ENCODE data around the gene NLGN1.

Gene NLGN1

DNA sequence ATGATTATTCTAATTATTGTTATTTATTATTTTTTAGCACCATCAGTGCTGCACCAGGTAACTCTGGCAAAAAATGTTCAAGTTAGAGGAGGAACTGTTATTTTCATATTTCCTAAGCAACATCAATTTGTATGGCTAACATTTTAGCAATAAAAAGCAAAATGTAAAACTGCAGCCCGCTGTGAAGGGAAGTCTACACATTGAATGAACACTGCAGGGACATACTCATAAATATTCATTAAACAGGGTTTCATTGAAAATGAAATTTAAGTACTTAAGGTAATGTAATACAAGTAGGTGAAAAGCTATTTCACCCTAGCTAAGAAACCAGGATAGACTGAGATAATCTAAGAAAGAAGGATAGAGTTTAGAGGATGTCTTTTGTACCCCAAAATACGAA, 532.7 kb downstream of the NLGN1 start:
- H3K27me3 Mint-ChIP-seq = no peaks in the 10 kb centered on the region
- DNase-seq (no peak), ATAC-seq (replicated peaks) (no peak)
- no peak overlapping the region for H3K27ac Mint-ChIP-seq
- no peaks in the 10 kb centered on the region for H3K36me3 Mint-ChIP-seq (ENCODE audit: insufficient read depth)
- no peaks in the 10 kb centered on the region for H3K4me1 Mint-ChIP-seq (ENCODE audit: low read depth in 2 of 2)
- peaks cover 6 to 7% of the 10 kb centered on the region in 2 donors for H3K9me3 Mint-ChIP-seq
- H3K4me3 Mint-ChIP-seq = no peak overlapping the region

DNA sequence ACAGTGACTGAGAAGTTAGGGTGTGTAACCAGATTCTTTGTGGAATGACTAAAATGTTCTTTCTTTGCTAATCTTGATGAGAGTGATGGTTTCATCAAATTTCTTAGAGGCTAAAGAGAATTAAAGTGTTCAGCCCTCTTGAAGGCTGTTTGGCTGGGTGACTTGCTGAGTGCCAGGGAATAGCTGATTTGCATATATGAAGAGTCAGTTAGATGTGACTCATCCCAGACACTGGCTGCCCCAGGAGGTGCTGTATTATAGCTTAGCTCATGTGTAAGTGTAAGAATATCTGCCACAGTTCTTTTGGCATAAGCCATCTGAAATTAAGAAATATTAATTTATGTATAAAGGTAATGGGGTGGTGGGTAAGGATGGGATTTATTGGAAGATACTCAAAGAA, 535.1 kb downstream of the NLGN1 start:
- Mint-ChIP-seq H3K27me3 (no peaks in the 10 kb centered on the region), H3K36me3 (ENCODE audit: insufficient read depth) (no peaks in the 10 kb centered on the region), H3K4me1 (ENCODE audit: low read depth in 2 of 2) (no peaks in the 10 kb centered on the region), H3K27ac (no peak overlapping the region), H3K9me3 (peaks cover 7 to 10% of the 10 kb centered on the region in 2 donors), H3K4me3 (no peak overlapping the region)
- DNase-seq (no peak), ATAC-seq (replicated peaks) (no peak)

DNA sequence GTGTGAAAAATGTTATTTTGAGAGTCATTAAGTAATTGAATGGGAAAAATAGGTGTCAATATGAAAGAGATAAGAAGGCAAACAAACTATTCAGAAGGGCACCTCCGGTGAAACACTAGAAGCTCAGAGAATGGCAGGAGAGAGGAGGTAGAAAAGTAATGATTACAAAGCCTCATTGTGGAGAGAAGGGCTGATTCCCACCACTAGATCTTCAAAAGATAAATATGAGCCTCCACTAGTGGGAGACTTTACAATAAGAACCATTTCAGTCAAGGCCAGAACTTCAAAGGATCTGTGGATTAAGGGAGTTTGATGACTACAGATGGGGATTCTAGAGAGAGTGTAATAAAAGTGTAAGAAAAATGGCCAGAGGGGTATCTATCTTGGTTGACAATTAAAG, 535.6 kb downstream of the NLGN1 start:
- Mint-ChIP-seq H3K4me3 (no peak overlapping the region), H3K4me1 (ENCODE audit: low read depth in 2 of 2) (no peaks in the 10 kb centered on the region), H3K36me3 (ENCODE audit: insufficient read depth) (no peaks in the 10 kb centered on the region), H3K27me3 (no peaks in the 10 kb centered on the region), H3K9me3 (peaks cover 7 to 10% of the 10 kb centered on the region in 2 donors), H3K27ac (no peak overlapping the region)
- DNase-seq (no peak), ATAC-seq (replicated peaks) (no peak)

DNA sequence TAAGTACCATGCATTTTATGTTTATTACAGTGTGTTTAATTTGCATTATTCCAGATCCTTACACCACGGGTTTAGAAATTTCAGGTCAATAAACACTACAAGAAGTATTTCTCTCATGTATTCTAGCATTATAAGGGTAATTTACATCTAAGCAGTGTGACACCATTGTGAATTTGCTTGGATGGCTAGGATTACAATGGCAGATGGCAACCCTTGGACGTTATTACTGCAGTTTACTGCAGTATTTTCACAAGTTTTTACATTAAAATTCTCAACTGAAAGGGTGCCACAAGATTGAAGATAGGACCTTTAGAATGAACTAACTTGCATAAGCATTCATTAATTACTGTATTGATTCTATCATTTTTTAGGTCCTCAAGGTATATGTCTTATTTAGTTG, 538.8 kb downstream of the NLGN1 start:
- no peaks in the 10 kb centered on the region for H3K36me3 Mint-ChIP-seq (ENCODE audit: insufficient read depth)
- no peak overlapping the region for H3K4me3 Mint-ChIP-seq
- no peaks in the 10 kb centered on the region for H3K4me1 Mint-ChIP-seq (ENCODE audit: low read depth in 2 of 2)
- H3K27me3 Mint-ChIP-seq = no peaks in the 10 kb centered on the region
- ATAC-seq (replicated peaks) = no peak
- H3K27ac Mint-ChIP-seq = no peak overlapping the region
- H3K9me3 Mint-ChIP-seq = peaks cover 4 to 9% of the 10 kb centered on the region in 2 donors
- no peak for DNase-seq

DNA sequence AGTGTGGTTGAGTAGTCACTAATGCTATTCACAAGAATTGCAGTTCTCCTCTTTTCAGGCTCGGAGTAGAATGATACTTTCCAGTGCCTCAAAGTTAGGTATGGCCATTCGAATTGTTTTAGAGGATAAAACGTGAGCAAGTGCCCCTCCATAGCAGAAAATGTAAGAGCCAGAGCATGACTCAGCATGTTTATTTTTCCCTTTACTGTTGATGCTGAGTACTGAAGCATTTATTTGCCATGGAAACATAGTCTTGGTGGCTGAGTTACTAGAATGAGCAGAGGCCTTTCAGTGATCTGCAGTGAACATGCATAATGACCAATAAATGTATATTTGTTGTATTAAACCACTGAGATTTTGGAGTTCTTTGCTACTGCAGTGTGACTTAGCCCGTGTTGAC, 540.6 kb downstream of the NLGN1 start:
- DNase-seq (no peak), ATAC-seq (replicated peaks) (no peak)
- Mint-ChIP-seq H3K4me1 (ENCODE audit: low read depth in 2 of 2) (no peaks in the 10 kb centered on the region), H3K4me3 (no peak overlapping the region), H3K27ac (no peak overlapping the region), H3K9me3 (peaks cover 0 to 3% of the 10 kb centered on the region in 2 donors), H3K36me3 (ENCODE audit: insufficient read depth) (no peaks in the 10 kb centered on the region), H3K27me3 (no peaks in the 10 kb centered on the region)

DNA sequence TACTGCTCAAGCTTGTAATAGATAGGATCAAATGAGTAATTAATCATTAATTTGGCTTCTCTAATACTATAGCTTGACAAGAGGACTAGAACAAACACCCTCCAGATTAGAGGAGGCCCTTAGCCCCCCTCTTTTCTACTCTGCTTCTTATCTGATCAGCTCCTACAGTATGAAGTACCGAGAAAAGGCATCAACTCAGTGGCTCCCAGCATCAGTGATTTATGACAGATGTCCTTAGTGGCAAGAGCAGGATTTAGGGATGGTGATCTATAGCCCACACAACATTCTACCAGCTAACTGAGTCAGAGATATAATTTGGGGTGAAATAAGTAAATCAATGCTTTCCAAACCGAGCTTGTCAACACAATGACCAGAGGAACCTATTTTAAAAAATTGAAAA, 541.1 kb downstream of the NLGN1 start:
- no peaks in the 10 kb centered on the region for H3K27me3 Mint-ChIP-seq
- no peak for DNase-seq

DNA sequence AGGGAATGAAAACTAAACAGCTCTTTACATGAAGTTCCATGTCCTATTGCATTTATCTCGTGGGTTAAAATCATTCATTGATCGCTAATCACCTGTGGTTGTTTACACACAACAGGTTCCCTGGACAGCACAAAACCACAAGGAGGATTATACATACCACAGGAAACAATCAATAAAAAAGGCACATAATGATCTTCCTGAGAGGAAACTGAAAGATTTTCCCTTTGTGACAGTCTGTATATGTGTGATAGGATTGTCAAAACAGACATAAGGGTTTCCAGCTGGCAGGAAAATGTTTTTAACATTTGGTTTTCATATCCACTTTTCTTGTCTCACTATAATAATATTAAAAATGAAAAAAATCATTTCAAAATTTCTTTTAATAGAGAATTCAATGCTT, 541.8 kb downstream of the NLGN1 start:
- Mint-ChIP-seq H3K36me3 (ENCODE audit: insufficient read depth) (no peaks in the 10 kb centered on the region), H3K27ac (no peak overlapping the region), H3K4me1 (ENCODE audit: low read depth in 2 of 2) (no peaks in the 10 kb centered on the region), H3K27me3 (no peaks in the 10 kb centered on the region), H3K9me3 (peaks cover 0 to 3% of the 10 kb centered on the region in 2 donors), H3K4me3 (no peak overlapping the region)
- ATAC-seq (replicated peaks) (no peak), DNase-seq (no peak)

More for the DNA sequence above, 541.1 kb downstream of the NLGN1 start:
- H3K4me1 Mint-ChIP-seq (ENCODE audit: low read depth in 2 of 2) = no peaks in the 10 kb centered on the region
- H3K9me3 Mint-ChIP-seq = peaks cover 0 to 3% of the 10 kb centered on the region in 2 donors
- H3K36me3 Mint-ChIP-seq (ENCODE audit: insufficient read depth) = no peaks in the 10 kb centered on the region
- ATAC-seq (replicated peaks) = no peak
- H3K27ac Mint-ChIP-seq = no peak overlapping the region
- H3K4me3 Mint-ChIP-seq = no peak overlapping the region

DNA sequence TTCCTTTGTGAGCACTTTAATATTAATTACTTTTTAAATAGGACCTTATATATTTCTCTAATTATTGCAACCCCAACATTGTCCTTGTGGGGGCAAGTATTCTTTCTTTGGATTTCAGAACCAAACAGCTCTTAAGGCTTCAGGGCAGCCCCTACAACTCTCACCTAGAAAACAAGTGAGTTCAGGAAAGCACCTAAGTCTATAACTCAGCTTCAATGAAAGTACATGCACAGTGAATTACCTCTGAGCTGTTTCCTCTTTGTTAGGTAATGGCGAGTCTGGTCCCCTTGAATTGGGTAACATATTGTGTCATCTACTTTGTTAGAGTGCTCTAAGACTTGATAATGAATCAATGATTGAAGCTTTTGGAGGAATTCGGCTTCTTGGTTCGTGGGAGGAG, 545.7 kb downstream of the NLGN1 start:
- Mint-ChIP-seq H3K36me3 (ENCODE audit: insufficient read depth) (no peaks in the 10 kb centered on the region), H3K27me3 (no peaks in the 10 kb centered on the region), H3K9me3 (peaks cover 0 to 2% of the 10 kb centered on the region in 2 donors), H3K4me3 (no peak overlapping the region), H3K4me1 (ENCODE audit: low read depth in 2 of 2) (no peaks in the 10 kb centered on the region), H3K27ac (no peak overlapping the region)
- ATAC-seq (replicated peaks) = no peak
- DNase-seq = no peak

DNA sequence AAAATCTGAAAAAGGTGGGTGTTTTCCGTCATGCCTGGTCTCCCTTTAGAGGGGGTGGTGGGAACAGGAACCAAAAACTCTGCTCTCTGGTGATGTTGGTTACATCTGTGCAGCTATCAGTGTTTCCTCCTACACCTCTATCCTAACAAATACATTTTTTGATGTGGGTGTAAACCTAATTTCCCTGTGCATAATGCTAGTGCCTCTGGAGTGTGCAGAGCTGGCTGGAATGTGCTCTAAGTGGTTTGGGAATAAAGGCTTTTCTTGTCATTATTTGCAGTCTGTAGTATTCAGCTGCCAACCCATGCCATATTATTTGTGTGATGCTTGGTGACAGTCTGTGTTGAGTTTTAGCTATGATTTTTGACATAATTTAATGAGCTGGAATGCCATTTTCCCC, 547.6 kb downstream of the NLGN1 start:
- H3K36me3 Mint-ChIP-seq (ENCODE audit: insufficient read depth) = no peaks in the 10 kb centered on the region
- H3K4me1 Mint-ChIP-seq (ENCODE audit: low read depth in 2 of 2) = no peaks in the 10 kb centered on the region
- H3K27ac Mint-ChIP-seq = no peak overlapping the region
- ATAC-seq (replicated peaks) (no peak), DNase-seq (no peak)
- H3K4me3 Mint-ChIP-seq = no peak overlapping the region
- no peaks in the 10 kb centered on the region for H3K27me3 Mint-ChIP-seq
- peaks cover 0 to 4% of the 10 kb centered on the region in 2 donors for H3K9me3 Mint-ChIP-seq

DNA sequence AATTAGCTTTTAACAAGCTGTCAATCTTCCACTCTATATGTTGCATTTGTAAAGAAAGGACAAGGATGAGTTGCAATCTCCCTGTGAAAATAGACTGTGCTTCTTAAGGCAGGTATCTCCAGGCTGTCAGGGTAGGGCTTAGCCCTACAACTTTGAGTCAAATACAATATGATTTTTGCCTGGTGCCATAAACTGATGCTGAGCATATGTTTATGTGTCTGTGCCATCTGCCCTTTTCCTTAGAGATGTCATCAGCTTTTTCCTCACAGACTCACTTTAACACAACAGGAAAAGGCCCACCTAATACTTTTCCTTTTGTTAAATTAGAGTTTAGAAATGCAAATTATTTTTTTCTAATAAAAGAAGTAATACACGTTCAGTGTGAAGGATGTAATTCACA, 548.3 kb downstream of the NLGN1 start:
- no peaks in the 10 kb centered on the region for H3K4me1 Mint-ChIP-seq (ENCODE audit: low read depth in 2 of 2)
- H3K36me3 Mint-ChIP-seq (ENCODE audit: insufficient read depth) = no peaks in the 10 kb centered on the region
- H3K27me3 Mint-ChIP-seq = no peaks in the 10 kb centered on the region
- no peak overlapping the region for H3K27ac Mint-ChIP-seq
- ATAC-seq (replicated peaks) = no peak
- no peak for DNase-seq
- peaks cover 0 to 4% of the 10 kb centered on the region in 2 donors for H3K9me3 Mint-ChIP-seq
- H3K4me3 Mint-ChIP-seq = no peak overlapping the region

DNA sequence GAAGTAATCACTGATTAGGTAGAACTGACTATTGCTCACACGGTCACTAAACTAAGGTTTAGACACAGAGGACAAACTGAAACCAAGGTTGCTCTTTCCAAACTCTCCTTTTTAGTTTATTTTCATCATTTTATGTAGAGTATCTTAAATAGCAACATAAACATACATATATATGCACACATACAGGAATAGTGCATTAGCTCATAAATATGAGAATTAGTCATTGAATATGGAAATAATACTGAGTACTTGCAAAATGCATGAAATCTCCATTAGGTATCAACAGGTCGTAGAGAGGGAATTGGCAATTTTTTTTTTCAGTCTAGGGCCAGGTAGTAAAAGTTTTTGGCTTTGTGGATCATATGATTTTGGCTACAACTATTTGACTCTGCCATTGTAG, 557.1 kb downstream of the NLGN1 start:
- DNase-seq = no peak

DNA sequence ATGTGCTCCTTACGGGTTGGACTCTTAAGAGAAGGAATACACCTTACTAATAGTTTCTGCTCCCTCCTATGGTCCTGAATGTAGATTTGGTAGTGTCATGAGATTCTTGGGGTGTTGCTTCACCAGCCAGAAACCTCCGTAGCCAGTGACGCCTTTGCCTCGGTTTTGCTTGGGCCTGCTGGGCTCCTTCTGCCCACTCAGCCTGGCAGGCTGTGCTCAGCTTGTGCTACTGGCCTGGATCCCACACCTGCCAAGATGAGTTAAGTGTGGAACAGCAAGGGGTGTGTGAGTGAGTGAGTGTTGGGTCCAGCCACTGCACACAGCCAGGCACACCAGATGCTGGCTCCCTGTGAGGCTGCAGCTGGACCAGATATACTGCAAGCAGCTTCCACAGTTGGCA, 560.1 kb downstream of the NLGN1 start:
- no peaks in the 10 kb centered on the region for H3K36me3 Mint-ChIP-seq (ENCODE audit: insufficient read depth)
- ATAC-seq (replicated peaks) = no peak
- H3K9me3 Mint-ChIP-seq = peaks cover 0 to 5% of the 10 kb centered on the region in 2 donors
- no peak overlapping the region for H3K4me3 Mint-ChIP-seq
- no peak for DNase-seq
- H3K27ac Mint-ChIP-seq = no peak overlapping the region
- H3K27me3 Mint-ChIP-seq = no peaks in the 10 kb centered on the region
- H3K4me1 Mint-ChIP-seq (ENCODE audit: low read depth in 2 of 2) = no peaks in the 10 kb centered on the region

More for the DNA sequence above, 557.1 kb downstream of the NLGN1 start:
- no peak overlapping the region for H3K4me3 Mint-ChIP-seq
- no peaks in the 10 kb centered on the region for H3K36me3 Mint-ChIP-seq (ENCODE audit: insufficient read depth)
- no peak for ATAC-seq (replicated peaks)
- peaks cover 0 to 5% of the 10 kb centered on the region in 2 donors for H3K9me3 Mint-ChIP-seq
- H3K4me1 Mint-ChIP-seq (ENCODE audit: low read depth in 2 of 2) = no peaks in the 10 kb centered on the region
- H3K27ac Mint-ChIP-seq = no peak overlapping the region
- H3K27me3 Mint-ChIP-seq = no peaks in the 10 kb centered on the region

DNA sequence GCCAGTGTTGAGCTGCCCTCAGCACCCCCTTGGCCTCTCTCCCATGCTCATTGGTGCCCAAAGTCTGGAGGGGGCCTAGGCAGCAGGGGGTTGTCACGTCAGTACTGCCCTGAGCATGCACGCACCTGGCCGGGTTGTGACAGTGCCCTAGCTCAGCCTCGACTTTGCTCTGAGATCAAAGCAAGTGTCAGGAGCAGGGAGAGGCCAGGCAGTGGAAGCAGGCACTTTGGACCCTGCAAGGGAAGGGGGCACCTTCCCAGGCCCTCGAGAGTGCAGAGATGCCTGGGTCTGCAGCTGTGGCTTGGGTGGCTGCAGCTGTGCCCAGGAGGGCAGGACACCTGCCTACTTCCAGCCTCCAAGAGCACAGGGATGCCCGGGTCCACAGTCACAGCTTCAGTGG, 561.3 kb downstream of the NLGN1 start:
- no peak overlapping the region for H3K27ac Mint-ChIP-seq

DNA sequence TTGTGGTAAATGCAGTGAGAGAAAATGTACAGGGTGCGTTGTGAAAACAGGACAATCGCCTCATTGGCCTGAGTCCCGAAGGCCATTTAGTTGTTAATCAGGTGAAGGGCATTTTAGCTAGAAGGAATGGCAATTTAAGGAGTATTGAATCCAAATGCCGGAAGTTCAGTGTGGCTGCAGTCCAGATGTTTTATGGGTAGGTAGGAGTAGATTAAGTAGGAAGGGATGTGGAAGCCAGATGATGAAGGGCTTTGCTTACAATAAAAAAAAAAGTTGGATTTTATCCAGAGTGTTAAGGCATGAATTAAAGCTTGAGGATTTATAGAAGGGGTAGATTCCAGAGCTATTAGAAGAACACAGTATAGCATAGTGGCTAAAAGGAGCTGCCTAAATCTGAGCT, 572.7 kb downstream of the NLGN1 start:
- no peaks in the 10 kb centered on the region for H3K4me1 Mint-ChIP-seq (ENCODE audit: low read depth in 2 of 2)
- no peaks in the 10 kb centered on the region for H3K36me3 Mint-ChIP-seq (ENCODE audit: insufficient read depth)
- peaks cover 8 to 29% of the 10 kb centered on the region in 2 donors for H3K9me3 Mint-ChIP-seq
- no peak overlapping the region for H3K27ac Mint-ChIP-seq
- no peak overlapping the region for H3K4me3 Mint-ChIP-seq
- ATAC-seq (replicated peaks) (no peak), DNase-seq (no peak)
- no peaks in the 10 kb centered on the region for H3K27me3 Mint-ChIP-seq

More for the DNA sequence above, 561.3 kb downstream of the NLGN1 start:
- no peak overlapping the region for H3K4me3 Mint-ChIP-seq
- H3K9me3 Mint-ChIP-seq = peaks cover 5 to 7% of the 10 kb centered on the region in 2 donors
- H3K36me3 Mint-ChIP-seq (ENCODE audit: insufficient read depth) = no peaks in the 10 kb centered on the region
- H3K4me1 Mint-ChIP-seq (ENCODE audit: low read depth in 2 of 2) = no peaks in the 10 kb centered on the region
- H3K27me3 Mint-ChIP-seq = no peaks in the 10 kb centered on the region
- no peak for ATAC-seq (replicated peaks)
- DNase-seq = no peak

DNA sequence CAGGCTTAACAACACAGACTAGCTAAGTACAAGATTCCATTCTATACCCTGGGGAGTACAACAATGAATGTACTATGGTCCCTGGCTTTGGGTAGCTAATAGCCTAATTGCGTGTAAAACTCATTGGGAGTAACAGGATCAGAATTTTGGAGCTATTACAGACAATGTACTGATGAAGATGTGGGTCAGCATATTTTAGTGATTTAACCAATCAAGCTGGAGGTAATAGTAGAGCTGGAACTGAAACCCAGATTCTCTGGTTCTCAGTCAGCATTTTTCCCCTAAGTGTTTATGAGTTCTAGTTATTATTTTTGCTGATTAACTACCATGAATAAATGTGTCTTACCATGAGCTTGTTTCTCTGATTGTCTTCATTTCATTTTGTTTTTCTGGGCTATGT, 578.7 kb downstream of the NLGN1 start:
- DNase-seq (no peak), ATAC-seq (replicated peaks) (no peak)
- no peak overlapping the region for H3K4me3 Mint-ChIP-seq
- peaks cover 6 to 14% of the 10 kb centered on the region in 2 donors for H3K9me3 Mint-ChIP-seq
- no peaks in the 10 kb centered on the region for H3K27me3 Mint-ChIP-seq
- H3K27ac Mint-ChIP-seq = no peak overlapping the region
- H3K4me1 Mint-ChIP-seq (ENCODE audit: low read depth in 2 of 2) = no peaks in the 10 kb centered on the region
- H3K36me3 Mint-ChIP-seq (ENCODE audit: insufficient read depth) = no peaks in the 10 kb centered on the region

All from effector memory CD8-positive, alpha-beta T cell (primary cell).